Suprapubic skin (tissue), 4 donors: ENCODE data around the gene RRP1B. TPM values are rescaled to one million over a fixed set of nuclear protein-coding genes. Genes with fewer than 3 reads are reported as not detected.

Source experiments
- DNase-seq, 2 donors: peaks; one replicate each; pipeline ENCODE4 v3.0.0-alpha.2; 2019; ENCODE audit warnings: low spot score in 2 of 2
- H3K27ac ChIP-seq: fragments of 200-600 bp; sonication (generic); one replicate; pipeline ENCODE4 v1.5.1; 2019
- H3K27me3 ChIP-seq: fragments of 200-600 bp; sonication (generic); one replicate; pipeline ENCODE4 v1.5.1; 2019
- H3K36me3 ChIP-seq: fragments of 200-600 bp; sonication (generic); one replicate; pipeline ENCODE4 v1.5.1; 2019
- H3K4me1 ChIP-seq: fragments of 200-600 bp; sonication (generic); one replicate; pipeline ENCODE4 v1.5.1; 2019
- H3K4me3 ChIP-seq: fragments of 200-600 bp; sonication (generic); one replicate; pipeline ENCODE4 v1.5.1; 2019; ENCODE audit warnings: mild to moderate bottlenecking
- H3K9me3 ChIP-seq: fragments of 200-600 bp; sonication (generic); one replicate; pipeline ENCODE4 v1.5.1; 2019
- CTCF ChIP-seq, 2 donors: fragments of 200-600 bp in 1 of 2; fragments of 450-650 bp in 1 of 2; sonication (generic) in 1 of 2; IDR thresholded peaks; one replicate each; pipeline ENCODE4 v1.5.1; 2016 to 2019; ENCODE audit warnings: antibody characterized with exemption in 2 of 2, mild to moderate bottlenecking in 1 of 2, moderate library complexity in 1 of 2
- EP300 ChIP-seq: sonication (generic); formaldehyde crosslinking; IDR thresholded peaks from one replicate; pipeline ENCODE4 v1.6.1; 2017; ENCODE audit warnings: antibody characterized with exemption
- POLR2A ChIP-seq, 2 donors: fragments of 450-650 bp; IDR thresholded peaks; one replicate each; pipeline ENCODE4 v1.6.1; 2017; ENCODE audit warnings: antibody characterized with exemption in 2 of 2, mild to moderate bottlenecking in 2 of 2, moderate library complexity in 2 of 2
- POLR2AphosphoS5 ChIP-seq, 3 donors: sonication (generic); formaldehyde crosslinking; IDR thresholded peaks; one replicate each; pipeline ENCODE4 v1.6.1; 2017; ENCODE audit warnings: antibody characterized with exemption in 3 of 3
- WGBS: methylation state at CpG from one replicate; pipeline ENCODE4 v1.1.5; 2018; 5-methylcytosine and 5-hydroxymethylcytosine counted together
- total RNA-seq, 4 donors: library from RNA; depleted of rRNA; stranded (reverse); fragments of >200 nt; gene quantifications; one replicate each; pipeline ENCODE4 v1.1.0, GENCODE V29; 2016

The RRP1B gene
- total RNA-seq, 4 donors from 2014 or later = 19.1 to 25.1 (median 23.3) TPM

- no peaks in the 10 kb centered on the region for H3K4me1 ChIP-seq
- TF ChIP-seq POLR2AphosphoS5 (IDR thresholded peaks at IDR 0.05) (no peak), EP300 (no peak), CTCF (IDR thresholded peaks at IDR 0.05) (no peak), POLR2A (IDR thresholded peaks at IDR 0.05) (no peak)
- H3K27me3 ChIP-seq = no peaks in the 10 kb centered on the region
- DNase-seq = no peak
- no peak overlapping the region for H3K27ac ChIP-seq
- peaks cover 96% of the 10 kb centered on the region for H3K36me3 ChIP-seq
- no peaks in the 10 kb centered on the region for H3K9me3 ChIP-seq
- H3K4me3 ChIP-seq = no peak overlapping the region
- 89% methylated on average over 21 of the region's 27 CpGs for WGBS
These were observed 28.4 kb downstream of the RRP1B start for GRCh38 chr21:43687566-43688399.

- Histone ChIP-seq H3K27me3 (no peaks in the 10 kb centered on the region), H3K27ac (no peak overlapping the region), H3K9me3 (no peaks in the 10 kb centered on the region), H3K4me1 (no peaks in the 10 kb centered on the region), H3K36me3 (peaks cover 97% of the 10 kb centered on the region), H3K4me3 (no peak overlapping the region)
- no peak for TF ChIP-seq POLR2A (IDR thresholded peaks at IDR 0.05)
- no peak for TF ChIP-seq POLR2AphosphoS5 (IDR thresholded peaks at IDR 0.05)
- TF ChIP-seq CTCF (IDR thresholded peaks at IDR 0.05) = no peak
- no peak for TF ChIP-seq EP300
- no peak for DNase-seq
- WGBS = 98% methylated on average over 10 of the region's 12 CpGs
These were observed 29.5 kb downstream of the RRP1B start for GRCh38 chr21:43688906-43689305.

- WGBS = 95% methylated on average over 15 of the region's 32 CpGs
- H3K36me3 ChIP-seq = peaks cover 99% of the 10 kb centered on the region
These were observed 30.4 kb downstream of the RRP1B start for GRCh38 chr21:43689556-43690337.

GRCh38 chr21:43690346-43690745 is 31.0 kb downstream of the RRP1B start:
- no peak for DNase-seq
- no peak overlapping the region for H3K27ac ChIP-seq
- no peaks in the 10 kb centered on the region for H3K27me3 ChIP-seq
- H3K9me3 ChIP-seq = no peaks in the 10 kb centered on the region
- TF ChIP-seq CTCF (IDR thresholded peaks at IDR 0.05) = no peak
- no peak for TF ChIP-seq POLR2A (IDR thresholded peaks at IDR 0.05)
- no peak for TF ChIP-seq POLR2AphosphoS5 (IDR thresholded peaks at IDR 0.05)
- TF ChIP-seq EP300 = no peak
- no peaks in the 10 kb centered on the region for H3K4me1 ChIP-seq
- H3K4me3 ChIP-seq = no peak overlapping the region
- 94% methylated on average over 6 of the region's 7 CpGs for WGBS
- H3K36me3 ChIP-seq = peaks cover 99% of the 10 kb centered on the region

More at GRCh38 chr21:43689556-43690337, 30.4 kb downstream of the RRP1B start:
- Histone ChIP-seq H3K27ac (no peak overlapping the region), H3K4me1 (no peaks in the 10 kb centered on the region), H3K4me3 (no peak overlapping the region), H3K9me3 (no peaks in the 10 kb centered on the region), H3K27me3 (no peaks in the 10 kb centered on the region)
- TF ChIP-seq CTCF (IDR thresholded peaks at IDR 0.05) (no peak), POLR2A (IDR thresholded peaks at IDR 0.05) (no peak)
- DNase-seq = no peak
